ENCODE measurements around the gene C3orf38. TPM values are rescaled to one million over a fixed set of nuclear protein-coding genes. Genes with fewer than 3 reads are reported as not detected.

Gene C3orf38
- total and polyA plus RNA-seq, 9 of the 15 experiments (the other 6 are each of a cell fraction or from before 2014, with no cell fraction given), result 8.7 to 22.1 (median 16.2) TPM

DNA sequence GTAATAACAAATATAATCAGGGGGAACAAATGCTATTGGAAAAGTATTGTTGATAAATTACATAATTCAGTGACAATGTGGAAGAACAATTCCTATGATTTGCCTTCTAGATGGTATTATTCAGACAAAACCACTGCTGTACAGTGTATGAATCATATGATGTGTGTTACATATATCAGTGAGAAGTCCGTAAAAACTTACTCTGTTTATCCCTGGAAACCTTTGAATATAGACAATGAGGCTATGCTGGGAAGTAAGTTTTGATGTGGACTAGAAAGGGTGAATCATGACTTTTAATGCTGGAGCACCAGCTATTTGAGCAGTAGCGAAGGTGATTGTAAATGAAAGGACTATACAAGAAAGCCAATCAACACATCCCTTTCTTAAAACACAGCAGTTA is 17.9 kb downstream of the C3orf38 start:
- 64% methylated on average over 2 of the region's 2 CpGs for WGBS (ENCODE audit: insufficient coverage, low coverage, missing lambda C conversion rate)
- POLR2A ChIA-PET, result no interaction called here
- no peak for FAIRE-seq

More for the DNA sequence above, 17.9 kb downstream of the C3orf38 start:
- TF ChIP-seq, protein P1, sequence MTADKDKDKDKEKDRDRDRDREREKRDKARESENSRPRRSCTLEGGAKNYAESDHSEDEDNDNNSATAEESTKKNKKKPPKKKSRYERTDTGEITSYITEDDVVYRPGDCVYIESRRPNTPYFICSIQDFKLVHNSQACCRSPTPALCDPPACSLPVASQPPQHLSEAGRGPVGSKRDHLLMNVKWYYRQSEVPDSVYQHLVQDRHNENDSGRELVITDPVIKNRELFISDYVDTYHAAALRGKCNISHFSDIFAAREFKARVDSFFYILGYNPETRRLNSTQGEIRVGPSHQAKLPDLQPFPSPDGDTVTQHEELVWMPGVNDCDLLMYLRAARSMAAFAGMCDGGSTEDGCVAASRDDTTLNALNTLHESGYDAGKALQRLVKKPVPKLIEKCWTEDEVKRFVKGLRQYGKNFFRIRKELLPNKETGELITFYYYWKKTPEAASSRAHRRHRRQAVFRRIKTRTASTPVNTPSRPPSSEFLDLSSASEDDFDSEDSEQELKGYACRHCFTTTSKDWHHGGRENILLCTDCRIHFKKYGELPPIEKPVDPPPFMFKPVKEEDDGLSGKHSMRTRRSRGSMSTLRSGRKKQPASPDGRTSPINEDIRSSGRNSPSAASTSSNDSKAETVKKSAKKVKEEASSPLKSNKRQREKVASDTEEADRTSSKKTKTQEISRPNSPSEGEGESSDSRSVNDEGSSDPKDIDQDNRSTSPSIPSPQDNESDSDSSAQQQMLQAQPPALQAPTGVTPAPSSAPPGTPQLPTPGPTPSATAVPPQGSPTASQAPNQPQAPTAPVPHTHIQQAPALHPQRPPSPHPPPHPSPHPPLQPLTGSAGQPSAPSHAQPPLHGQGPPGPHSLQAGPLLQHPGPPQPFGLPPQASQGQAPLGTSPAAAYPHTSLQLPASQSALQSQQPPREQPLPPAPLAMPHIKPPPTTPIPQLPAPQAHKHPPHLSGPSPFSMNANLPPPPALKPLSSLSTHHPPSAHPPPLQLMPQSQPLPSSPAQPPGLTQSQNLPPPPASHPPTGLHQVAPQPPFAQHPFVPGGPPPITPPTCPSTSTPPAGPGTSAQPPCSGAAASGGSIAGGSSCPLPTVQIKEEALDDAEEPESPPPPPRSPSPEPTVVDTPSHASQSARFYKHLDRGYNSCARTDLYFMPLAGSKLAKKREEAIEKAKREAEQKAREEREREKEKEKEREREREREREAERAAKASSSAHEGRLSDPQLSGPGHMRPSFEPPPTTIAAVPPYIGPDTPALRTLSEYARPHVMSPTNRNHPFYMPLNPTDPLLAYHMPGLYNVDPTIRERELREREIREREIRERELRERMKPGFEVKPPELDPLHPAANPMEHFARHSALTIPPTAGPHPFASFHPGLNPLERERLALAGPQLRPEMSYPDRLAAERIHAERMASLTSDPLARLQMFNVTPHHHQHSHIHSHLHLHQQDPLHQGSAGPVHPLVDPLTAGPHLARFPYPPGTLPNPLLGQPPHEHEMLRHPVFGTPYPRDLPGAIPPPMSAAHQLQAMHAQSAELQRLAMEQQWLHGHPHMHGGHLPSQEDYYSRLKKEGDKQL (CRISPR knock-in tag; IDR thresholded peaks at IDR 0.05; ENCODE audit: borderline replicate concordance), result no peak
- TF ChIP-seq CBFA2T3 (IDR thresholded peaks at IDR 0.05) (no peak), ZNF76 (CRISPR knock-in tag; IDR thresholded peaks at IDR 0.05; ENCODE audit: borderline replicate concordance) (no peak), MYBL2 (IDR thresholded peaks at IDR 0.05; ENCODE audit: low read depth) (no peak), MYBL2 (CRISPR knock-in tag; IDR thresholded peaks at IDR 0.05; ENCODE audit: borderline replicate concordance) (no peak)
- DNase-seq (ENCODE audit: extremely low read depth in 1 of 4, low spot score in 3 of 4), result no peak
- Histone ChIP-seq H3K9me3 (replicated peaks; ENCODE audit: control insufficient read depth, insufficient read depth, low read depth, low read length) (no peaks in the 10 kb centered on the region), H3K9me1 (ENCODE audit: control insufficient read depth, insufficient read depth, low read length) (no peaks in the 10 kb centered on the region), H4K20me1 (replicated peaks; ENCODE audit: control insufficient read depth, insufficient read depth, low read length) (no peaks in the 10 kb centered on the region), H3K27me3 (ENCODE audit: control insufficient read depth in 2 of 2, insufficient read depth in 2 of 2, low read length in 2 of 2) (no peaks in the 10 kb centered on the region), H3K4me1 (replicated peaks in 1 of 2; ENCODE audit: control insufficient read depth in 2 of 2, insufficient read depth in 2 of 2, low read length in 2 of 2) (no peaks in the 10 kb centered on the region), H3K9ac (ENCODE audit: insufficient read depth in 1 of 2, low read depth in 2 of 2, low read length in 2 of 2) (no peak overlapping the region), H3K36me3 (ENCODE audit: control insufficient read depth, insufficient read depth, low read length) (no peaks in the 10 kb centered on the region), H2AFZ (ENCODE audit: low read depth, low read length) (no peak overlapping the region), H3K79me2 (ENCODE audit: control insufficient read depth, insufficient read depth, low read length) (no peaks in the 10 kb centered on the region; the same call in 2 of the 3 replicates), H3K4me2 (ENCODE audit: insufficient read depth, low read length) (no peak overlapping the region), H3K27ac (ENCODE audit: extremely low read depth, low read depth, low read length) (no peak overlapping the region), H3K4me3 (no peak overlapping the region)
- no peak for ATAC-seq
- no TSS peak for BruUV-seq (replicated peaks)
- intact Hi-C loops (cut with micrococcal nuclease), result no loop called here
- CTCF ChIA-PET (ENCODE audit: low intra/inter-chr PET ratio), result no interaction called here
- in situ Hi-C loops (cut with MboI), result no loop called here
